HG02759 (cell line): ENCODE results near the gene SOS2.
"Not testable (repeated sequence)": the region's sequence is repeated elsewhere in the genome, so short reads cannot be mapped to it uniquely, and the experiment has no call there.

ENCODE experiments used
- ATAC-seq: cut with Tn5 transposase; IDR thresholded peaks from one replicate; pipeline ENCODE4 v1.9.1; 2021; ENCODE audit warnings: mild to moderate bottlenecking, moderate library complexity; ENCODE audit not compliant: unreplicated experiment

The SOS2 gene

DNA sequence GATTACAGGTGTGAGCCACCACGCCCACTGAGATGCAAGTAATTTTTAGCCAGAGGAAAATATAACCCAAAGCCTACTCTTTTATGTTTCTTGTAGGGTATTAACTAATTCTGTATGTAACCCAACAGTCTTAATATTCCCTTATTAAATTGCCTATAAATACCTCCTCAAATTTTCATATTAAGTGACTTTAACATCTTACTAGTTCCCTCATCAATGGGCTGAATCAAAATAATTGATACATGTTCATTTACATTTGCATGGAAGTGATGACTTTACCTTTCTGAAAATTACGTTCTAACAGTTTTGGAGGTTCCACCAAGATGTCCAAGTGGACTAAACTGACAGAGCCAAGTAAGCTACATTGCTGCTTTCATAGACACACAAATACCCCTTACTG lies 3.1 kb downstream of the SOS2 start:
- no peak for ATAC-seq

DNA sequence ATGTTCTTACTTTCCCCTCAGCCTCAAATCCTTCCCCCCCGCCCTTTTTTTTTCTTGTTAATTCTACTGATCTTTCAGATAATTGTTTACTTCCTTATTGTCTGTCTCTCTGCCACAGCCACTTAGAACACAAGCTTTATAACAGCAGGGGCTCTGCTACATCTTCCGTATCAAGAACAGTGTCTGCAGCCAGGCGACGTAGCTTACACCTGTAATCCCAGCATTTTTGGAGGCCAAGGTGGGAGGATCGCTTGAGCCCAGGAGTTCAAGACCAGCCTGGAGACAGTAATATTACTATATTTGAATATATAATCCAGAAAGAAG lies 5.4 kb downstream of the SOS2 start:
- ATAC-seq = no peak

DNA sequence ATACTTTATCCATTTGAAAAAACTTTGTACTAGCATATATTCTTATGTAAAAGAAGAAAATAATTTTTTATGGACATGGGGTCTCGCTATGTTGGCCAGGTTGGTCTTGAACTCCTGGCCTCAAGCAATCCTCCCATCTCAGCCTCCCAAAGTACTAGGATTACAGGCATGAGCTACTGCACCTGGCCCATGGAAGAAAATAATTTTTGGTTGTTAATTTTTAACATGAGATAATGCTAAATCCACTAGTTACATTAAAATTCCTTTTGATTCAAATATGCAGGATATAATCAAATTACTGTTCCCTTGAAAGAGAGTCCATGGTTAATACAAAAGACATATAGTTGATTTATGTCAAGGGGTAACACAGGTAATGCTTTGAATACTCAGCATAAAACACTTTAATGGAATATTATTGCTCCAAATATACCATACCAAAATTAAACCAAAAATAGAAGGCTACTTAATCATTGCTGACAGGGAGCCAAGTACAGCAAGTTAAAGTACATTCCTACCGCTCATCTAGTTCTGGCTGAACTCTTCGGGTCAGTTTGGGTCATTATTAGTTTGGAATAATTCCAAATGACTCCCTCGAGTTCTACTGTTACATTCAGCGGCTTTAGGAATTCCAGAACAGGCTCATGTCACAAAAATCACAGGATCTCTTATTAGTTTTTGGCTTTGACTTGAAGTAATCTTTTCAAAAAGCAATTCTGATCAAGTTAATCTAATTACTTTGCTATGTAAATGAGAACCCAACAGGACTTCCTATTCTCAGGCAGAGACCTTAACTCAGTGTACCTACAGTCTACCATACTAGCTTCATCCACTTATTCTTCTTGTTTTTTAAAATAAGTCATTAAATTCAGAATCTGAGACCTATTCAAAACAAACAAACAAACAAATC lies 6.1 kb downstream of the SOS2 start:
- no peak for ATAC-seq

DNA sequence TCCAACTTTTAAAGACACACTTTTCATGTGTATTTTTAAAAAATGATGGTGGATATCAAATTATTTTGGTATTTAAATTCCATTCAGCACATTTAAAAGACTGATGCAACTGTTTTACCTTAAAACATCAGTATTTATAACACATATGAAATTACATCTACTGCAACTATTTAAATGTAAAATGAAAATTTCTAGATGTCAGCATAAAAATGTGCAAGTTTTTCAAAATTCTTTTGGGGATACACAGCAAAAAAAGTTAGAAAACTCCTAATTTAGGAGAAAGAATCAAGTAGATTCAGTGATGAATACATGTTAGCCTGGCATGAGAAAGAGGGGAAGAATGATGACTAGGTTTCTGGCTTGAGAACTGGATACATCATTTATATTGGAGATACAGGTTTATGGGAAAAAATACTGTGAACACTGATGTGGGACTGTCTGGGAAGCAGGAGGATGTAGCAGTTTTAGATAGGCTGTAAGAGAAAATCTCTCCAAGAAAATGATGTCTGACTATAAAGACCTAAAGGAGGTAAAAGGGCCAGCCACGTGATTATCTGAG lies 9.2 kb downstream of the SOS2 start:
- no peak for ATAC-seq

DNA sequence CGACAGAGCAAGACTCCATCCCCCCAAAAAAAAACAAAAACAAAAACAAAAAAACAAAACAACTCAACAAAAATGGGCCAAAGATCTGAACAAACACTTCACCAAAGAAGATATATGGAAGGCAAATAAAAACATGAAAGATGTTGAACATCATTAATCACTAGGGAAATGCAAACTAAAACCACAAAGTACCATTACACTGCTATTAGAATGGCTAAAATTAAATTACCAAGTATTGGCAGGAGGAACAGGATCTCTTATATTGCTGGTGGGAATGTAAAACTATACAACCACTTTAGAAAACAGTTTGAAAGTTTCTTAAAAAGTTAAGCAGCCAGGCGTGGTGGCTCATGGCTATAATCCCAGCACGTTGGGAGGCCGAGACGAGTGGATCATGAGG lies 12.9 kb downstream of the SOS2 start:
- ATAC-seq = no peak

DNA sequence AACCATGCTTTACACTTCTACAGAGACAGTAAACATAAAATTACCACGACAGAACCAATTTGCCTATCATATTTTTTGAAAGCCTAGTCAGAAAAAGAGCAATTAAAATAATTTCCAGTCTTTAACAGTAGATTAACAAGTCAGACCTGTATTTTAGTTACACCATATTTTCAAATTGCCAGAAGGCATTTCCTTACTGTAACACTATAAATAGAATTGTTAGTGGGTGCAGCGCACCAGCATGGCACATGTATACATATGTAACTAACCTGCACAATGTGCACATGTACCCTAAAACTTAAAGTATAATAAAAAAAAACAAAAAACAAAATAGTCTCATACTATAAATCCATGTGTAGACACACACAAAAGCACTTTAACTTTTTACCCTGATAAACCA lies 16.0 kb downstream of the SOS2 start:
- ATAC-seq = no peak

DNA sequence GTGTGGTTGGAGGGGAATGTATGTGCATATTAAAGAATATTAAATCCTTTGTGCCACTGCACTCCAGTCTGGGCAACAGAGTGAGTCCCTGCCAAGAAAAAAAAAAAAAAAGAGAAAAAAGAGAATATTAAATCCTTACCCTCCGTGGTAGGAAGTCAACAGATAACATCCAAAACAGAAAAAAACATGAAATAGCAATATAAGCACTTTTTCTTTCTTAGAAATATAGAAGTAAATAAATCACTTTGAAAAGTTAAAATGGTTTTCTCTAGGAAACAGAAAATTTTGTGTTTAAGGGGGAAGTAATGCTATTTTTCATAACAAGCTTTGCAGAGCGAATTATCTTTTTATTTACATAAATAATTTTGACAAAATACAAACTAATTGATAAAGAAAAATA lies 17.6 kb downstream of the SOS2 start:
- ATAC-seq = no peak

DNA sequence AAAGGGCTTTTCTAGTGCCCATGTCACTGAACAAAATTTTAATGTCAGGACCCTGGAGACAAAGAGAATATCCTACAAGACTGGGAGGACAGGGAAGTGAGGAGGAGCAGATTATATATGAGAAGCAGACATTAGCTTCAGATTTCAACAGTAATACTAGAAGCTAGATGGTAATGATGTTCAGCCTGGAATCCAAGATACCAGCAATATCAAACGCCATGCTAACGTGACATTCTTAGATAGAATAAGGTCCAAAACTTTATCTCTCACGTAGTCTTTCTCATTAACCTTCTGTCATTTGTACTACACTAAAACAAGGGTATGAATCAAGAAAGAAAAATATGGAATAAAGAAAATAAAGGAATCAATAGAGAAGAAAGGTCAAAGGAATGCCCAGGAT lies 18.7 kb downstream of the SOS2 start:
- no peak for ATAC-seq

DNA sequence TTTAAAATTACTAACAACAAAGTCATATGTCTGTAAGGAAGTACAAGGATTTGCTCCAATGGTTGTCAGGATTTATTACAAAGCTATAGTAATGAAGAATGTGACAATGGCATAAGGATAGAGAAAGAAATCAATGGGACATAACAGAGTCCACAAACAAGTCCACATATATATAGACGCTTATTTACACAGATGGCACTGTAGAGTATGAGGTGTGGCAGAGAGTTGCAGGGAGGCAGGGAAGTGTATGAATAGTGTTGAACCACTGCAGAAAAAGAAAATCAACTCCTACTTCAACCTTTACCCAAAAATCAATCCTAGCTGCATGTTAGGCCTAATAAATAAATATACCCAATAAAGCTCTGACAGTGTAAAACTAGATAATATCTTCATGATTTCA lies 21.3 kb downstream of the SOS2 start:
- no peak for ATAC-seq

DNA sequence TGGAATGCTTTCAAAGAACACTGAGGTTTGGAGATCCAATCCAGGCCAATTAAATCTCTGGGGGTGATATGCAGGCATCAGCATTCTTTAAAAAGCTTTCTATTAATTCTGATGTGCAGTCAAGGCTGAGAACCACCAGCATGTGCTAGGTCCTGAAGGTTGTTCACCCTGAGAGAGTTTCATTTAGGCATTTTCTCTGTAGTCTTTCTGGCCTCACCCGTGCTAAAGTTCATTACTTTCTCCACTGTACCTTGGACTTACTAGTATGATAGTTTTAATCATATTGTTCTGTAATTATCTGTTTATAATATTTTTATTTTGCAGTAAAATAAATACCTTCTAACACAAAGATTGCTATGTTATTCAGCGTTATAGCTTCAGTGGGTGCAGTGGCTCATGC lies 32.9 kb downstream of the SOS2 start:
- ATAC-seq = no peak

DNA sequence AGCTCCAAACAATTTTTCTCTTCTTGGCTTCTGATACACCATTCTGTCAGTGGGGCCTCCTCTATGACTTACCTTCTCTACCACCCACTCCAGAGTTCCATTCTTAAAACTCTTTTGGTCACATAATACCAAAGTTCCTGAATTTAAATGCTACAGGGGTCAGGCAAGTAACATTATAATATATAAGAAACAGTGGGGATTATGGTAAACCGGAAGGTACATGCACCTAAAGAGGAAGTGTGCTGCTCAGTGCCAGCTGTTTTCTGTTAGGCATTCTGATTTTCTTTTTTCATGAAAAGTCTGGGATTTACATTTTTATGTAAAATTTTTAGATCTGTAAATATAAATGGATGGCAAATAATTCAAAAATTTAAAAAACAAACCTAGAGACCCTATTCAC lies 39.9 kb downstream of the SOS2 start:
- no peak for ATAC-seq

DNA sequence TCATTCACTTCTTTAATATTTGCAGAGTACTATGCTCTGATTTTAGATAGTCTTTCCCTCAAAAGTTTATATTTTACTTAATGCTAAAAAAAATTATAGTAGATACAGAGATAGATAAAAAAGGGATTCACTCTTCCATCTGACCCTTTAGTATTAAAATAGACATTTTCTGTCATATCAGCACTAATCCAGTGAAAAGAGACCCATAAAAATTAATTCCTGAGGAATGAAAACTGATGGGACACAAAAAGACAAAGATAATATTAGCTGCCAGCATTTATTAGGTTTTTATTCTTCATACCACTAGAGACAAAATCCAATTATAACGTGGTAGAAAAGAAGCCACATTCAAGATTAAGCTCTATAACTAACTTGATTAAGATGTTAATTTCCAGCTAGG lies 45.3 kb downstream of the SOS2 start:
- no peak for ATAC-seq

DNA sequence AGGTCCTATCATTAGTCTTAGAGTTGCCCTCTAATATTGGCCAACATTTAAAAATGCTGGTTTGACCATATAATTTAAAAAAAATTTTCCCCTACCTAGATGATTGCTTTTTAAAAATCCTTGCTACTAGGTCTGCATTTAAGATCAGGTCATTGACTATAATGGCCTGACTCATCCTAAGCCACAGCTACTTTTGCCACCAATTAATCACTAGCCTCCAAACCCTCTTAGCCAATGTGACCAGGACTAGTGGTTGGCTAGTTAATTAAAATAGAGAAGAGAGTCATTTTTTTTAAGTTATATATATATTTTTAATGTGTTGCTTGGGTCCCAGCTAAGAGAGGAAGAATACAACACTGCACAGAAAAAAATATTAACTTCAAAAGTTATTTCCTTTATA lies 57.5 kb downstream of the SOS2 start:
- no peak for ATAC-seq

DNA sequence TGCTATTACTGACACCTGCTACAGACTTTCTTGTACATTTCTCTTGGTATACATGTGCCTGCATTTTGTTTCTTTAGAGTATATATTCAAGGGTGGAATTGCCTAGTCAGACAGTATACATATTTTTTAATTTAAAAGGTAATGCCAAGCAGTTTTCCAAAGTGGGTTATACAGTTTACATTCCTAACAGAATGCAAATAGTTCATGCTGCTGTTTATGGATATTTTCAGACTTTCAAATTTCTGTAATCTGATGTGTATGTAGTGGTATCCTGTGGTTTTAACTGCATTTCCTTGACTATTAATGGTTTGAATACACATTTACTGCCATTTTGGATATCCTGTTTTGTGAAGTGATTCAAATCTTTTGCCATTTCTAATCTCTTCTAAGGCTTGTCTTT lies 59.5 kb downstream of the SOS2 start:
- no peak for ATAC-seq

DNA sequence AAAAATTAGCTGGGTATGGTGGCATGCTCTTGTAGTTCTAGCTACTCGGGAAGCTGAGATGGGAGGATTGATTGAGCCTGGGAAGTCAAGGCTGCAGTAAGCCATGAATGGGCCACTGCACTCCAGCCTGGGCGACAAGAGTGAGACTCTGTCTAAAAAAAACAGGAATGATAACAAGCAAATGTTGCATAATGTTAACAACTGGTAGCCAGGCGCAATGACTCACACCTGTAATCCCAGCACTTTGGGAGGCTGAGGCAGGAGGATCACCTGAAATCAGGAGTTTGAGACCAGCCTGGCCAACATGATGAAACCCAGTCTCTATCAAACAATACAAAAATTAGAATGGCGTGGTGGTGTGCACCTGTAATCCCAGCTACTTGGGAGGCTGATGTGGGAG lies 64.0 kb downstream of the SOS2 start:
- ATAC-seq = not testable (repeated sequence)

DNA sequence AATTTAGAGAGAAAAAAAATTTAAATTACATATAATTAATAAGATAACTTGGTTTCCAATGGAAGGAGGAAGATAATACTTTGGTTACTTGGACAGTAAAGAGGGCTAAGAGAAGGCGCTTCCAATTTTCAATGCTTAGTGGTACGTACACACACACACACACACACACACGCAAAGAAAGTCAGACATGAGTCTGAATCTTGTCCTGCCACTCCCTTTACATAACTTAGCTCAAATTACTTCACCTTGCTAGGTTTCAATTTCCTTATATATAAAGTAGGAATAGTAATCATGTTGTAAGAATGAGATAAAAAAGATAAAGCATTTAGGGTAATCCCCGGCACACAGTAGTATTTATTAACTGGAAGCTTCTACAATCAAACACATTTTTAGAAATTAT lies 75.3 kb downstream of the SOS2 start:
- ATAC-seq = no peak

DNA sequence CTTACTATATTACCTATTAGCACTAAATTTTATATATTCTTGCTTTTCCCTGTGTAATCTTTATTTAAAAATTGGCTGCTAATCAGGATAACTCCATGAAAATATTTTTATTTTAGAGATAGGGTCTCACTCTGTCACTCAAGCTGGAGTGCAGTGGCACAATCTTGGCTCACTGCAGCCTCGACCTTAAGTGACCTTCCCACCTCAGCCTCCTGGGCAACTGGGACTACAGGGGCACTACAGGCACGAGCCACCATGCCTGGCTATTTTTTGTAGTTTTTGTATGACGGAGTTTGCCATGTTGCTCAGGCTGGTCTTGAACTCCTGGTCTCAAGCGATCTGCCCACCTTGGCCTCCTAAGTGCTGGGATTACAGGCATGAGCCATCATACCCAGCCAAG lies 82.6 kb downstream of the SOS2 start:
- no peak for ATAC-seq

DNA sequence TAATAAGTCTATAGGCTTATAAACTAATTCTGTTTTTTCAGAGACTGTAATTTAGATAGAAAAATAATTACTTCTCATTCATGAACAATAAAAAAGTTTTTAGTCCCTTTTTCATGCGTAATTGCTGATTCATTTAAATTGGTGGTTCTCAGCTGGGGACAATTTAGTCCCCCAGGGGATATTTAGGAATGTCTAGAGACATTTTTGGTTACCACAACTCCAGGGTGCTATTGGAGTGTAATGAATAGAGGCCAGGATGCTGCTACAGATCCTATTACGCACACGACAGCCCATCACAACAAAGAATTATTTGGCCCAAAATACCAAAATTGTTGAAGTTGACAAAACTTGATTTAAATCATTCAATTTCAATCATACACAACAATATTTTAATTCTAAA lies 92.2 kb downstream of the SOS2 start:
- ATAC-seq = no peak

DNA sequence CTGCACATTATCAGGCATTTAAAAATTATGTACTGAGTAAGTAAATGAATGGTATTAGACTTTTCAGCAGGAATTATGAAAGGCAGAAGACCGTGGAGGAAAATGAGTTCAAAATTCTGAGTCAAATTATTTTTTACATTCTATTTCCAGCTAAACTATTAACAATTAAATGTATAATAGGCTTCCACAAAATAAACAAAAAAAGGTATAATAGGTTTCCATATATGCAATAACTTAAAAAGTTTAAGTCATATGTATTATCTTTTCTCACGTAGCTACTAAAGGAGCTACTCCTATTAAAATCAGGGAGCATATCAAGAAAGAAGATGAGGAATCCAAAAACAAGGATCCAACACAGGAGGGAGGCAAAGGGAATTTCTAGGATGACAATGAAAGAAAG lies 103.6 kb downstream of the SOS2 start:
- ATAC-seq = no peak

DNA sequence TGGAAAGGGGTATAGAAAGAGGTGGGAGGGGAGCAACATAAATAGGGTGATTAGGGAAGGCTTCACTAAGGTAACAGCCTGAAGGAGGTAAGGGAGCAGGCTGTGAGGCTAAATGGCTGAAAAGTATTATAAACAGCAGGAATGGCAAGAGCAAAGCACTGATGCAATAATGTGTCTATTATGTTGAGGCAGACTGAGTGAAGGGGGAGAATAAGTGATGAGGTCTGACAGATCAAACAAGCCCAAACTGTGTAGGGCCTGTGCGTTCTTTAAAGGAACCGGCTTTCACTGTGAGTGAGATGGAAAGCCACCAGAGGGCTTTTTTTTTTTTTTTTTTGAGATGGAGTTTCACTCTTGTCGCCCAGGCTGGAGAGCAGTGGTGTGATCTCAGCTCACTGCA lies 108.3 kb downstream of the SOS2 start:
- ATAC-seq = no peak

DNA sequence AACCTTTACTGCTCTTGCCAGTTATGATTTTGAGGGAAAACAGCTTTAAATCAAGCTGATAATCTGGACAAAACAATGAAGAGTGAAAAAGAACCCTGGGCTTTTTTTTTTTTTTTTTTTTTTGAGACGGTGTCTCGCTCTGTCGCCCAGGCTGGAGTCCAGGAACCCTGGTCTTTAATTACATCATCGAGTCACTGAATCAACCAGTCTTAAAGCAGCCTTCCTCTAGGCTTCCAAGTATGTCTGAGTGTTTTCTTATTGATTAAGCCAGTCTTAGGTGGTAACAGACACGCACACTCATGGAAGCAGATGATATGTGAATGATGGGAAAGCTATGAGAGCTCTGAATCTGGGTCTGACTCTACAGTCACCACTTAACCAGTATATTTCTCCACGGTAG lies 109.1 kb downstream of the SOS2 start:
- ATAC-seq = no peak

DNA sequence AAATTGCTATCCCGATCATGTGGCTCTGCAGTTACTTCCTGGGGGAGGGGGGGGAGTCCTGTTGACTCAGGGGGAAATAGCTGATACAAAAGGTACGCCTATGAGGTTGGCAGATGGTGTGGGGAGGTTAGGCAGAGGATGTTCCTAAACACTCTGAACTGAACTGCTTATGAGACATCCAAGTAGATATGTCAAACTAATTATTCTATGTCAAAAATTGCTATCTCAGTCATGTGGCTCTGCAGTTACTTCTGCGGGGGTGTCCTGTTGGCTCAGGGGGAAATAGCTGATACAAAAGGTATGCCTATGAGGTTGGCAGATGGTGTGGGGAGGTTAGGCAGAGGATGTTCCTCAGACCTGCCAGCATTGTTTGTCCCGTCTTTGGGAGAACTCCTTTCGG lies 109.9 kb downstream of the SOS2 start:
- no peak for ATAC-seq

DNA sequence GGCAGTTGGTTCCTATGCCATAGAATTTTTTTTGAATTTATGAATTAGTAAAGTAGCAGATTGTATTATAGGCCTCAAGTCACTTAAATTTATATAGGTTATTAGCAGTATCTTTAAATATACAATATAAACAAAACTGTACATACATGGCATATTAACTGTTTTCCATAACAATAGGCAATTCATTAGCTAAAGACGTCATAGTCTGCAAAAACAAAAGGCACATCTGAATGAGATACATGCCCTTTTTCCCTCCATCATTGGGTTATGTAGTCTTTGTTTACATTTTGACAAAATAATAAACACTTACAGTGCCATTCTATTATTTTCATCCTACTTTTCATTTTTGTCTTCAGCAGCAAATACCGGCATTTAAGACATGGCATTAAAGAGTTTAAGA lies 113.9 kb downstream of the SOS2 start:
- no peak for ATAC-seq
